ENCODE measurements around the gene DOHH.

GRCh38 chr19:3496392-3497273 lies 3.8 kb downstream of the DOHH start:
- TF ChIP-seq ZNF777 (tag by site-specific recombination; IDR thresholded peaks at IDR 0.05; ENCODE audit: borderline replicate concordance): no peak
- no peak for TF ChIP-seq HOXA7 (CRISPR knock-in tag; IDR thresholded peaks at IDR 0.05; ENCODE audit: borderline replicate concordance)
- TF ChIP-seq ZNF423 (tag by site-specific recombination; IDR thresholded peaks at IDR 0.05): no peak
- TF ChIP-seq CTCF (tag by site-specific recombination; IDR thresholded peaks at IDR 0.05): no peak
- no peak for TF ChIP-seq ZSCAN5A (tag by site-specific recombination; IDR thresholded peaks at IDR 0.05)
- TF ChIP-seq BCL11A (tag by site-specific recombination; IDR thresholded peaks at IDR 0.05; ENCODE audit: low read depth): no peak
- TF ChIP-seq GLIS2 (tag by site-specific recombination; IDR thresholded peaks at IDR 0.05): no peak
- no peak for TF ChIP-seq REST (tag by site-specific recombination; IDR thresholded peaks at IDR 0.05)
- TF ChIP-seq ZNF174 (tag by site-specific recombination; IDR thresholded peaks at IDR 0.05): no peak
- no peak for TF ChIP-seq ZBTB20 (tag by site-specific recombination; IDR thresholded peaks at IDR 0.05)
- TF ChIP-seq ZBTB1 (tag by site-specific recombination; IDR thresholded peaks at IDR 0.05): no peak
- no peak for TF ChIP-seq ZNF639 (tag by site-specific recombination; IDR thresholded peaks at IDR 0.05)
- TF ChIP-seq ZNF335 (tag by site-specific recombination; conservative IDR thresholded peaks at IDR 0.05): no peak
- no peak for TF ChIP-seq ZFP41 (tag by site-specific recombination; IDR thresholded peaks at IDR 0.05; ENCODE audit: borderline replicate concordance)

Data from HEK293 (cell line).